ENCODE measurements around the gene SENP5. TPM values are rescaled to one million over a fixed set of nuclear protein-coding genes. Genes with fewer than 3 reads are reported as not detected.

SENP5 gene
- polyA plus RNA-seq, 3 donors, result 6.7 to 10.4 (median 8.4) TPM

DNA sequence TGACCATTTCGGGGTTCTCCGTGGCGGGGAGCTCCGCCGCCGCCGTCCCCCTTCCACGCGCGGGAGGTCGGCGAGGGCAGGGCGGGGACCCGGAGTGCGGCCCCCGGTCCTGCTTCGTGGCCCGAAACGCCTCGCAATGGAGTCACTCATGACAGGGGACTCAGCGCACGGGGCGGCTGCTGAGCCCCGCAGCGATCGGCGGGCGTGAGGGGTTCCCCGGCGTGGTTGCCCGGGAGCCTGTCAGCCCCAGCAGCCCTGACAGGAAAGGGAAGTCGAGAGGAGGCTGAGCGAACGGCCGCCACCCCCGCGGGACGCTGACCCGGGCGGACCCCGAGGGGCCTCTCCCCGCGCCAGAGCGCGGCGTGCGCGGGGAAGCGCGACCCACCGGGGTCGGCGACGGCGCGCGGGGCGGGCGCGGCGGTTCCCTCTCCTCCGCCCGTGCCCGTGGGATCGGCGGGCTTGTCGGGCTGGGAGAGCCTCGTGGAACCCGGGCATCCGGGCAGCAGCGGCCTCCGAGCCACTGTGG is 101.5 kb downstream of the SENP5 start:
- no peak for TF ChIP-seq CTCF (IDR thresholded peaks at IDR 0.05)
- Histone ChIP-seq H3K4me1 (ENCODE audit: control insufficient read depth in 1 of 2, insufficient read depth in 2 of 2, low read length in 2 of 2) (peaks cover 12 to 13% of the 10 kb centered on the region in 2 donors), H3K36me3 (replicated peaks in 1 of 2; ENCODE audit: control insufficient read depth in 1 of 2, insufficient read depth in 2 of 2, low read length in 2 of 2) (no peaks in the 10 kb centered on the region), H3K79me2 (ENCODE audit: insufficient read depth, low read length) (peaks cover 10% of the 10 kb centered on the region), H3K27ac (ENCODE audit: low read depth in 1 of 2, low read length in 2 of 2) (peak overlapping the region; percentile 32 to 73), H3K27me3 (ENCODE audit: control insufficient read depth in 2 of 2, insufficient read depth in 2 of 2, low read length in 2 of 2) (no peaks in the 10 kb centered on the region), H2AFZ (ENCODE audit: insufficient read depth, low read depth, low read length, poor library complexity, severe bottlenecking) (peak overlapping the region; percentile 95), H3K9ac (ENCODE audit: insufficient read depth, low read length, poor library complexity, severe bottlenecking) (peak overlapping the region; percentile 79), H3K4me2 (replicated peaks; ENCODE audit: extremely low read depth, low read length, poor library complexity, severe bottlenecking) (peak overlapping the region; percentile 99), H3K4me3 (replicated peaks in 1 of 3; ENCODE audit: low read depth in 2 of 3, low read length in 3 of 3) (peak overlapping the region; percentile 48 to 82 (median 59)), H3K9me3 (replicated peaks in 1 of 2; ENCODE audit: control insufficient read depth in 1 of 2, insufficient read depth in 1 of 2, low read length in 2 of 2) (peaks cover 4 to 23% of the 10 kb centered on the region in 2 donors), H4K20me1 (ENCODE audit: insufficient read depth, low read length) (no peaks in the 10 kb centered on the region)
- peaks cover 0 to 18% (median 14%) of the 10 kb centered on the region in 7 donors for H3K9me3 Mint-ChIP-seq
- peaks cover 9 to 18% of the 10 kb centered on the region in 2 donors for H3K36me3 Mint-ChIP-seq
- H3K4me3 Mint-ChIP-seq, result peak overlapping the region; percentile 76 to 84
- under 1% methylated on average over 72 of the region's 72 CpGs for WGBS (ENCODE audit: insufficient coverage)
- H3K27ac Mint-ChIP-seq, result peak overlapping the region in 2 of 7 donors; percentile 30 to 60
- DNase-seq, result peak; percentile 45 to 71 (median 53)
- peaks cover 16% of the 10 kb centered on the region for H3K4me1 Mint-ChIP-seq
- intact Hi-C loops (cut with micrococcal nuclease), result loop anchor here in 1 of 2 donors (2.0 kb wide), 1 partner anchor 130 kb away; no protein-coding TSS in a partner anchor
- peaks cover 16 to 23% (median 17%) of the 10 kb centered on the region in 3 donors for H3K27me3 Mint-ChIP-seq (ENCODE audit: low read depth in 3 of 3)

- H3K27ac ChIP-seq (ENCODE audit: low read depth in 1 of 2, low read length in 2 of 2), result peak overlapping the region in 1 of 2 donors; percentile 73
- H3K36me3 ChIP-seq (replicated peaks in 1 of 2; ENCODE audit: control insufficient read depth in 1 of 2, insufficient read depth in 2 of 2, low read length in 2 of 2), result no peaks in the 10 kb centered on the region
- H3K27ac Mint-ChIP-seq, result peak overlapping the region in 1 of 7 donors; percentile 25
- H3K27me3 Mint-ChIP-seq (ENCODE audit: low read depth in 3 of 3), result peaks cover 16 to 23% (median 17%) of the 10 kb centered on the region in 3 donors
- H3K9me3 Mint-ChIP-seq, result peaks cover 0 to 17% (median 13%) of the 10 kb centered on the region in 7 donors
- H3K36me3 Mint-ChIP-seq, result peaks cover 9 to 18% of the 10 kb centered on the region in 2 donors
- no peaks in the 10 kb centered on the region for H3K27me3 ChIP-seq (ENCODE audit: control insufficient read depth in 2 of 2, insufficient read depth in 2 of 2, low read length in 2 of 2)
- peaks cover 12 to 13% of the 10 kb centered on the region in 2 donors for H3K4me1 ChIP-seq (ENCODE audit: control insufficient read depth in 1 of 2, insufficient read depth in 2 of 2, low read length in 2 of 2)
- peak; percentile 95 for TF ChIP-seq CTCF (IDR thresholded peaks at IDR 0.05)
- H3K9ac ChIP-seq (ENCODE audit: insufficient read depth, low read length, poor library complexity, severe bottlenecking), result peak overlapping the region; percentile 79
- peak overlapping the region; percentile 48 to 82 (median 59) for H3K4me3 ChIP-seq (replicated peaks in 1 of 3; ENCODE audit: low read depth in 2 of 3, low read length in 3 of 3)
- peaks cover 4 to 17% of the 10 kb centered on the region in 2 donors for H3K9me3 ChIP-seq (replicated peaks in 1 of 2; ENCODE audit: control insufficient read depth in 1 of 2, insufficient read depth in 1 of 2, low read length in 2 of 2)
- peaks cover 10% of the 10 kb centered on the region for H3K79me2 ChIP-seq (ENCODE audit: insufficient read depth, low read length)
- peak overlapping the region; percentile 95 for H2AFZ ChIP-seq (ENCODE audit: insufficient read depth, low read depth, low read length, poor library complexity, severe bottlenecking)
- peak; percentile 51 to 70 (median 67) for DNase-seq
- WGBS (ENCODE audit: insufficient coverage), result 13% methylated on average over 77 of the region's 100 CpGs
- intact Hi-C loops (cut with micrococcal nuclease), result loop anchor here (2.0 kb wide), 1 partner anchor 131 kb away; no protein-coding TSS in a partner anchor
- H3K4me3 Mint-ChIP-seq, result peak overlapping the region; percentile 62 to 66
- H3K4me2 ChIP-seq (replicated peaks; ENCODE audit: extremely low read depth, low read length, poor library complexity, severe bottlenecking), result peak overlapping the region; percentile 99
- H3K4me1 Mint-ChIP-seq, result peaks cover 16% of the 10 kb centered on the region
- no peaks in the 10 kb centered on the region for H4K20me1 ChIP-seq (ENCODE audit: insufficient read depth, low read length)
Measured at GRCh38 chr3:196969660-196970546, 102.2 kb downstream of the SENP5 start.

All from CD14-positive monocyte (primary cell).